Measurements from ENCODE around the gene PPP1R7.
A peak's percentile ranks its signal among the peaks of the same experiment; 100 is the strongest.
"Not testable (repeated sequence)": the region's sequence is repeated elsewhere in the genome, so short reads cannot be mapped to it uniquely, and the experiment has no call there.

The PPP1R7 gene

GRCh38 chr2:241149925-241150659, at the start of gene PPP1R7:
TSS of gene PPP1R7 (plus strand) at chr2:241150467. CDS start at chr2:241150496, 29 bp downstream.
- DNase-seq, result peak; percentile 89

GRCh38 chr2:241102239-241102803, 47.9 kb upstream of the PPP1R7 start, which contains the start of gene MTERF4:
TSS of gene MTERF4 (minus strand) at chr2:241102287. CDS start at chr2:241102273, 14 bp downstream.
- peak; percentile 67 for DNase-seq

- no peak for DNase-seq
Observed at GRCh38 chr2:241103176-241103595, 47.1 kb upstream of the PPP1R7 start.

- DNase-seq, result not testable (repeated sequence)
Observed at GRCh38 chr2:241104611-241105010, 45.7 kb upstream of the PPP1R7 start.

- no peak for DNase-seq
Observed at GRCh38 chr2:241105641-241106040, 44.6 kb upstream of the PPP1R7 start.

GRCh38 chr2:241107031-241107783, 43.1 kb upstream of the PPP1R7 start:
- DNase-seq, result no peak

GRCh38 chr2:241108271-241109209, 41.7 kb upstream of the PPP1R7 start:
- DNase-seq, result no peak

GRCh38 chr2:241109210-241110088, 40.8 kb upstream of the PPP1R7 start:
- no peak for DNase-seq

- no peak for DNase-seq
Observed at GRCh38 chr2:241110089-241110606, 40.1 kb upstream of the PPP1R7 start.

- no peak for DNase-seq
Observed at GRCh38 chr2:241110607-241111439, 39.4 kb upstream of the PPP1R7 start.

GRCh38 chr2:241111440-241111805, 38.8 kb upstream of the PPP1R7 start:
- DNase-seq, result no peak

GRCh38 chr2:241112046-241112445, 38.2 kb upstream of the PPP1R7 start:
- no peak for DNase-seq

GRCh38 chr2:241112592-241112991, 37.7 kb upstream of the PPP1R7 start:
- no peak for DNase-seq

- no peak for DNase-seq
Observed at GRCh38 chr2:241114836-241115235, 35.4 kb upstream of the PPP1R7 start.

- DNase-seq, result no peak
Observed at GRCh38 chr2:241115361-241115760, 34.9 kb upstream of the PPP1R7 start.

- DNase-seq, result no peak
Observed at GRCh38 chr2:241116606-241117560, 33.4 kb upstream of the PPP1R7 start.

GRCh38 chr2:241118737-241119505, 31.3 kb upstream of the PPP1R7 start:
- no peak for DNase-seq

GRCh38 chr2:241120440-241120839, 29.8 kb upstream of the PPP1R7 start:
- DNase-seq, result no peak

All from NCI-H748 treated with DMSO at 0.1 percent for 48 hours (cell line).